PC-3 (cell line): ENCODE data around the gene ADGRD1. TPM values are rescaled to one million over a fixed set of nuclear protein-coding genes. Genes with fewer than 3 reads are reported as not detected.

Experiments used
- ATAC-seq: fragments of 200-7000 bp; cut with Tn5 transposase; 2 replicates; pipeline ENCODE4 v1.9.1; 2020; ENCODE audit warnings: mild to moderate bottlenecking, moderate library complexity
- BruUV-seq: library from RNA; stranded (reverse); fragments of 400-500 nt; replicated peaks from 2 replicates; lab custom pipeline; 2021; lab: Mats Ljungman, UMichigan
- CTCF ChIA-PET: fragments of 300-600 bp; sonication (Branson Sonifier 250); formaldehyde crosslinking; loops from one replicate; lab custom pipeline; 2022; ENCODE audit warnings: antibody characterized with exemption; lab: Charles Lee
- POLR2A ChIA-PET: fragments of 300-600 bp; sonication (Branson Sonifier 250); formaldehyde crosslinking; loops from one replicate; lab custom pipeline; 2022; ENCODE audit warnings: antibody characterized with exemption; ENCODE audit not compliant: unreplicated experiment; lab: Charles Lee
- DNase-seq: peaks from one replicate; pipeline ENCODE4 v3.0.0-alpha.2; 2015
- H2AFZ ChIP-seq: fragments of 300-600 bp; sonication (generic); 2 replicates; pipeline ENCODE4 v1.6.0; 2016; ENCODE audit warnings: antibody characterized with exemption, low read length
- H3F3A ChIP-seq: fragments of 300-600 bp; sonication (generic); one replicate; pipeline ENCODE4 v1.6.0; 2017; ENCODE audit warnings: antibody characterized with exemption, low read length, control low read depth, mild to moderate bottlenecking; ENCODE audit not compliant: unreplicated experiment
- H3K27ac ChIP-seq: fragments of 300-600 bp; sonication (generic); 2 replicates; pipeline ENCODE4 v1.5.1; 2016; ENCODE audit warnings: mild to moderate bottlenecking, low read length
- H3K27me3 ChIP-seq: fragments of 300-600 bp; sonication (generic); 2 replicates; pipeline ENCODE4 v1.6.1; 2016; ENCODE audit warnings: low read length, mixed read lengths
- H3K36me3 ChIP-seq: fragments of 300-600 bp; sonication (generic); 2 replicates; pipeline ENCODE4 v1.6.1; 2016; ENCODE audit warnings: low read depth, mixed run types, low read length, mixed read lengths
- H3K4me1 ChIP-seq: fragments of 300-600 bp; sonication (generic); 2 replicates; pipeline ENCODE4 v1.5.1; 2016; ENCODE audit warnings: low read length; ENCODE audit not compliant: insufficient read depth
- H3K4me2 ChIP-seq: fragments of 300-600 bp; sonication (generic); 2 replicates; pipeline ENCODE4 v1.6.0; 2016; ENCODE audit warnings: low read length
- H3K4me3 ChIP-seq: fragments of 300-600 bp; sonication (generic); 2 replicates; pipeline ENCODE4 v1.5.1; 2016; ENCODE audit warnings: mild to moderate bottlenecking, low read length, mixed read lengths
- H3K79me2 ChIP-seq: fragments of 300-600 bp; sonication (generic); 2 replicates; pipeline ENCODE4 v1.6.1; 2017; ENCODE audit warnings: low read length, mixed read lengths
- H3K9ac ChIP-seq: fragments of 300-600 bp; sonication (generic); 2 replicates; pipeline ENCODE4 v1.6.0; 2016; ENCODE audit warnings: mild to moderate bottlenecking, low read length
- H3K9me2 ChIP-seq: fragments of 300-600 bp; sonication (generic); replicated peaks from 2 replicates; pipeline ENCODE4 v1.6.1; 2016; ENCODE audit warnings: mixed run types, low read length, mixed read lengths
- H3K9me3 ChIP-seq: fragments of 300-600 bp; sonication (generic); 2 replicates; pipeline ENCODE4 v1.6.1; 2016; ENCODE audit warnings: low read length, mixed read lengths
- H4K20me1 ChIP-seq: fragments of 300-600 bp; sonication (generic); 2 replicates; pipeline ENCODE4 v1.6.1; 2016; ENCODE audit warnings: low read length, mixed read lengths
- CTCF ChIP-seq: fragments of 300-600 bp; sonication (generic); conservative IDR thresholded peaks from 2 replicates; pipeline ENCODE4 v1.5.1; 2017; ENCODE audit warnings: antibody characterized with exemption, low read depth, mild to moderate bottlenecking, low read length
- EZH2 ChIP-seq: fragments of 300-600 bp; sonication (generic); IDR thresholded peaks from one replicate; pipeline ENCODE4 v1.6.1; 2017; ENCODE audit warnings: antibody characterized with exemption, mild to moderate bottlenecking, low read length; ENCODE audit not compliant: unreplicated experiment
- EZH2phosphoT487 ChIP-seq: fragments of 300-600 bp; sonication (generic); IDR thresholded peaks from 2 replicates; pipeline ENCODE4 v1.6.1; 2018; ENCODE audit warnings: mild to moderate bottlenecking, antibody characterized with exemption, low read length, borderline replicate concordance
- intact Hi-C: fragments of 100-400 bp; cut with micrococcal nuclease; formaldehyde crosslinking; loops from 2 replicates; pipeline ENCODE4 v1.9.0; 2023
- total RNA-seq: library from RNA; depleted of rRNA; stranded (reverse); fragments of >200 nt; gene quantifications from 2 replicates; pipeline ENCODE4 v1.2.3, GENCODE V29; 2014

Gene ADGRD1
- total RNA-seq, 1 experiment from 2014 or later = 0.18 TPM

- Histone ChIP-seq H3K9ac (no peak overlapping the region), H2AFZ (no peak overlapping the region), H3F3A (no peaks in the 10 kb centered on the region), H3K79me2 (no peaks in the 10 kb centered on the region), H4K20me1 (no peaks in the 10 kb centered on the region), H3K9me2 (no peaks in the 10 kb centered on the region), H3K36me3 (no peaks in the 10 kb centered on the region), H3K9me3 (no peaks in the 10 kb centered on the region), H3K27ac (no peak overlapping the region), H3K4me1 (no peaks in the 10 kb centered on the region), H3K27me3 (peaks cover 62% of the 10 kb centered on the region), H3K4me2 (no peak overlapping the region), H3K4me3 (no peak overlapping the region)
- DNase-seq (no peak), ATAC-seq (no peak)
- intact Hi-C loops = no loop called here
- no TSS peak for BruUV-seq
- ChIA-PET POLR2A (no interaction called here), CTCF (no interaction called here)
- no peak for TF ChIP-seq CTCF
- TF ChIP-seq EZH2phosphoT487 = no peak
- no peak for TF ChIP-seq EZH2
Measured at GRCh38 chr12:131101703-131102492, 148.2 kb downstream of the ADGRD1 start.

GRCh38 chr12:131102493-131102931 is 148.8 kb downstream of the ADGRD1 start:
- H3K4me1 ChIP-seq = no peaks in the 10 kb centered on the region
- H3K27me3 ChIP-seq = peaks cover 62% of the 10 kb centered on the region
- TF ChIP-seq EZH2phosphoT487 = no peak
- no peak for TF ChIP-seq EZH2
- no peak for TF ChIP-seq CTCF
- POLR2A ChIA-PET = no interaction called here
- DNase-seq = no peak
- no peak overlapping the region for H3K4me3 ChIP-seq
- no peaks in the 10 kb centered on the region for H3K36me3 ChIP-seq
- H3F3A ChIP-seq = no peaks in the 10 kb centered on the region
- ATAC-seq = no peak
- no peaks in the 10 kb centered on the region for H3K9me3 ChIP-seq
- H3K27ac ChIP-seq = no peak overlapping the region
- no TSS peak for BruUV-seq
- CTCF ChIA-PET = no interaction called here
- no peaks in the 10 kb centered on the region for H4K20me1 ChIP-seq
- no peak overlapping the region for H3K4me2 ChIP-seq
- no peak overlapping the region for H2AFZ ChIP-seq
- intact Hi-C loops = no loop called here
- H3K79me2 ChIP-seq = no peaks in the 10 kb centered on the region
- no peak overlapping the region for H3K9ac ChIP-seq
- no peaks in the 10 kb centered on the region for H3K9me2 ChIP-seq

- Histone ChIP-seq H4K20me1 (no peaks in the 10 kb centered on the region), H3F3A (no peaks in the 10 kb centered on the region), H3K27ac (no peak overlapping the region), H3K9me3 (no peaks in the 10 kb centered on the region), H2AFZ (no peak overlapping the region), H3K4me1 (no peaks in the 10 kb centered on the region), H3K36me3 (no peaks in the 10 kb centered on the region), H3K9me2 (no peaks in the 10 kb centered on the region), H3K79me2 (no peaks in the 10 kb centered on the region), H3K4me2 (no peak overlapping the region), H3K27me3 (peaks cover 63% of the 10 kb centered on the region), H3K4me3 (no peak overlapping the region), H3K9ac (no peak overlapping the region)
- no peak for DNase-seq
- CTCF ChIA-PET = no interaction called here
- POLR2A ChIA-PET = no interaction called here
- intact Hi-C loops = no loop called here
- TF ChIP-seq EZH2 (no peak), CTCF (no peak), EZH2phosphoT487 (no peak)
- no TSS peak for BruUV-seq
- no peak for ATAC-seq
Measured at GRCh38 chr12:131102991-131103668, 149.4 kb downstream of the ADGRD1 start.
